HG03571 (cell line): ENCODE data around the gene OR11H7.
"Not testable (repeated sequence)": the region's sequence is repeated elsewhere in the genome, so short reads cannot be mapped to it uniquely, and the experiment has no call there.

ENCODE experiments used
- ATAC-seq: cut with Tn5 transposase; IDR thresholded peaks from one replicate; pipeline ENCODE4 v1.9.1; 2021; ENCODE audit not compliant: unreplicated experiment

The OR11H7 gene

GRCh38 chr14:20228681-20229080, at the start of gene OR11H7:
OR11H7 (plus strand) TSS chr14:20228981.
- no peak for ATAC-seq

GRCh38 chr14:20179218-20179617, 49.6 kb upstream of the OR11H7 start:
- no peak for ATAC-seq

- no peak for ATAC-seq
Measured at GRCh38 chr14:20179880-20180279, 48.9 kb upstream of the OR11H7 start.

GRCh38 chr14:20180486-20180885, 48.3 kb upstream of the OR11H7 start:
- no peak for ATAC-seq

GRCh38 chr14:20184181-20184580, 44.6 kb upstream of the OR11H7 start:
- ATAC-seq = no peak

GRCh38 chr14:20190596-20190995, 38.2 kb upstream of the OR11H7 start, which contains the start of gene OR11G2:
OR11G2 (plus strand) TSS chr14:20190896; CDS start chr14:20197438, 6,542 bp downstream.
- no peak for ATAC-seq

GRCh38 chr14:20191396-20191795, 37.4 kb upstream of the OR11H7 start:
- no peak for ATAC-seq

GRCh38 chr14:20194101-20194500, 34.7 kb upstream of the OR11H7 start:
- no peak for ATAC-seq

GRCh38 chr14:20195170-20195569, 33.6 kb upstream of the OR11H7 start:
- ATAC-seq = not testable (repeated sequence)

- no peak for ATAC-seq
Measured at GRCh38 chr14:20195911-20196310, 32.9 kb upstream of the OR11H7 start.

GRCh38 chr14:20197459-20197858, 31.3 kb upstream of the OR11H7 start:
- ATAC-seq = no peak

GRCh38 chr14:20198991-20199390, 29.8 kb upstream of the OR11H7 start:
- no peak for ATAC-seq

- no peak for ATAC-seq
Measured at GRCh38 chr14:20204721-20205120, 24.1 kb upstream of the OR11H7 start.

- no peak for ATAC-seq
Measured at GRCh38 chr14:20209595-20209994, 19.2 kb upstream of the OR11H7 start.

GRCh38 chr14:20212406-20212805, 16.4 kb upstream of the OR11H7 start:
- ATAC-seq = not testable (repeated sequence)

- no peak for ATAC-seq
Measured at GRCh38 chr14:20215196-20215595, 13.6 kb upstream of the OR11H7 start.

- ATAC-seq = no peak
Measured at GRCh38 chr14:20219033-20219432, 9.7 kb upstream of the OR11H7 start.

- no peak for ATAC-seq
Measured at GRCh38 chr14:20223410-20223809, 5.4 kb upstream of the OR11H7 start, which contains the start of gene OR11H6. OR11H6 (plus strand) TSS chr14:20223710; CDS start chr14:20223710, 0 bp downstream.

- not testable (repeated sequence) for ATAC-seq
Measured at GRCh38 chr14:20235415-20235814, 6.6 kb downstream of the OR11H7 start.

GRCh38 chr14:20247646-20248246, 19.0 kb downstream of the OR11H7 start:
- ATAC-seq = no peak

GRCh38 chr14:20262642-20263128, 33.9 kb downstream of the OR11H7 start:
- ATAC-seq = no peak

- not testable (repeated sequence) for ATAC-seq
Measured at GRCh38 chr14:20264361-20264760, 35.6 kb downstream of the OR11H7 start.

- no peak for ATAC-seq
Measured at GRCh38 chr14:20274062-20274461, 45.3 kb downstream of the OR11H7 start.
